Bronchial smooth muscle cell (primary cell): ENCODE measurements around the gene PAGR1. TPM values are rescaled to one million over a fixed set of nuclear protein-coding genes. Genes with fewer than 3 reads are reported as not detected.

Experiments used
- total RNA-seq: library from RNA; depleted of rRNA; stranded (reverse); fragments of >200 nt; gene quantifications from 2 replicates; pipeline ENCODE4 v1.2.1, GENCODE V29; 2014

Gene PAGR1
- 12.1 and 12.3 TPM in 2 replicates for total RNA-seq

DNA sequence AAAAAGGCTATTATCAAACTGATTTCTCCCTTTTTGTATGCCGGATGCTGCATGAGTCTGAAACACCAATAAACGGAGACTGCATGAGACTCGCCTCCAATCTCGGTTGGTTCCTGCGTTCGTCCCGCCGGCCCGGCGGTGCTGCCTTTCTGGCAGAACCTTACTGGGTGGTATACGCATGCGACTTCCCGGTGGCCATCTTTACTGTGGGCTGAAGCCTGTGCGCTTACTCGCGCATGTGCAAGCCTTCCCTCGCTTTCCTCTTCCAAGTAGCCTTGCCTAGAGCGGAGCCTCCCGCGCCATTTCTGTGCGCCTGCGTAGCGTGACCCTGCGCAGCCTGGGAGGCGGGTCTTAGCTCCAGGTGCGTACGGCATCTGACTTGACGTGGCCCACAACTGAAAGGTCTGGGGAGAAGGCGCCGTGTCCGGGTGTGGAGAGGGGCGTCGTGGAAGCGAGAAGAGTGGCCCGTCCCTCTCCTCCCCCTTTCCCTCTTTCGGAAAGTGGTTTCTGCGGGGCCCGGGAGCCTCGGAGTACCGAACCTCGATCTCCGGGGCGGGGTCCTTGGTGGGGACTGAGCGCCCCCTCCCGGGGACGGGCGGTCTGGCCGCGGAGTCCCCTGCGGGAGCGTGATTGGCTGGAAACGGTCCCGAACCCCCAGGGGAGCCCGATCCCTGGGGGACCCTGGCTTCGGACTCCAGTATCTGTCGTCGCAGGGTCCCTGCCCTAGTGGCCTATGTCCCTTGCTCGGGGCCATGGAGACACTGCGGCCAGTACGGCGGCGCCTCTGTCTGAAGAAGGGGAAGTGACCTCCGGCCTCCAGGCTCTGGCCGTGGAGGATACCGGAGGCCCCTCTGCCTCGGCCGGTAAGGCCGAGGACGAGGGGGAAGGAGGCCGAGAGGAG lies at the start of gene PAGR1:
Gene PAGR1, plus strand, starts transcription at position 360 of the 901 bp plus-strand sequence. Its CDS starts 374 bp downstream, at position 734.

DNA sequence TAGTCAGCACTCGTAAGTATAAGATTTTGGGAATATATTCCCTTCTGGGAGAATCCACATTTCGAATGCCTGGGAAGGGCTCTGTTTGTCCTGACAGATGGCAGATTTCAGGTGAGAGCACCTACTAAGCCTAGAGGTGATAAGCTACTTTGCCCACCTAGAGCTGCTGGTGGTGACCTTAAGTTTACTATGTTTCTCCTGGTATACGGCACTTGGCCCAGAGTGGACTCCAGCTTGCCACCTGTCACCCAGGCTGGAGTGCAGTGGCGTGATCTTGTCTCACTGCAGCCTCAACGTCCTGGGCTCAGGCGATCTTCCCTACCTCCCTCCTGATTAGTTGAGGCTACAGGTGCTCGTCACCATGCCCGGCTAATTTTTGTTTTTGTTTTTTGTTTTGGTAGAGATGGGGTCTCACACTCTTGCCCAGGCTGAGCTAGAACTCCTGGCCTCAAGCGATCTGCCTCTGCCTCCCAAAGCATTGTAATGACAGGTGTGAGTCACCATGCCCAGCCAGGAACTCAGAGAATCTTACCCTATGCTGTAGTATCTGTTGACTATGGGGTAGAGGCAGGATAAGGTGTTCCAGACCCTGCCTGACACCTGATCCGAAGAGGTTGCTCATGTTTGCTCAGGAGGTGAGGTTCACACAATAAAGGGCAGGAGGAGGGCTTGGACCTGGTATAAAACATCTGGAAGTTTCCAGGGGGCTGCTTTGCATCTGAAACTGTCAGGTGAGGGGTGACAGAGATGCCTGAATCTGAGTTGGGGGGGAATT lies 38.2 kb upstream of the PAGR1 start, which contains the start of gene ZG16:
Gene ZG16, plus strand, starts transcription at position 681 of the 775 bp plus-strand sequence. CDS start 1,011 bp downstream, outside the sequence.

DNA sequence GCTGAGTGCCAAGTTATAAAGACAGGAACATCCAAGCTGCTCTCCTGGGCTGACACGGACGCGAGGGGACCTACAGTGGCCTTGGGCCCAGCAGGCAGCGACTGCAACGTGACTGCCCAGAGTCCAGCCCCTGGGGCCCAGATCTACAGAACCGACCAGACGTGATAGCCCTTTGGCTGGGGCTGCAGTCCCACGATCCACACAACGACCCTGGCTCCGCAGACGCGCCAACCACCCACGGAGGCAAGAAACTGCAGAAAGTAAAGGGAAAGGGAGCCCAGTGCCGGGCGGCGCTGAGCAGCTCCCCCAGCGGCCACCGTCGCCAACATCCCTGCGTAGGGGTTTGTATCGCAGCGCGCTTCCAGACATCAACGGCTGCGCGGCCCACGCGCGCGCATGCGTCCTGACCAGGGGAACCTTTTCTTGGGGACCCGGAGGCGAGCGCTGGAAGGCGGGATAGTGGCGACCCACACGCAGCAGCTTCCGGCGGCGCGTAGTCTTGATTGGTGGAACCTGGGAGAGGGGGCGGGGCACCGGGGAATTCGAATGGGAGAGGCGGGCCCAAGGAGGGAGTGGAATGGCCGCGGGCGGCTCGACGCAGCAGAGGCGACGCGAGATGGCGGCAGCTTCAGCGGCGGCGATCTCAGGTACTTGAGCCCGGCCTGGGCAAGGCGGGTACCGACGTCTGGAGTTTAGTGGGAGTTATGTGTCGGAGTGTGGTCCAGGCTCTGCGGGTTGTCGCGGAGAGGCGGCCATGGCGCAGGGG lies 25.6 kb upstream of the PAGR1 start, which contains the start of gene KIF22:
Gene KIF22, plus strand, starts transcription at position 569 of the 766 bp plus-strand sequence. Its CDS starts 9 bp downstream, at position 578.

DNA sequence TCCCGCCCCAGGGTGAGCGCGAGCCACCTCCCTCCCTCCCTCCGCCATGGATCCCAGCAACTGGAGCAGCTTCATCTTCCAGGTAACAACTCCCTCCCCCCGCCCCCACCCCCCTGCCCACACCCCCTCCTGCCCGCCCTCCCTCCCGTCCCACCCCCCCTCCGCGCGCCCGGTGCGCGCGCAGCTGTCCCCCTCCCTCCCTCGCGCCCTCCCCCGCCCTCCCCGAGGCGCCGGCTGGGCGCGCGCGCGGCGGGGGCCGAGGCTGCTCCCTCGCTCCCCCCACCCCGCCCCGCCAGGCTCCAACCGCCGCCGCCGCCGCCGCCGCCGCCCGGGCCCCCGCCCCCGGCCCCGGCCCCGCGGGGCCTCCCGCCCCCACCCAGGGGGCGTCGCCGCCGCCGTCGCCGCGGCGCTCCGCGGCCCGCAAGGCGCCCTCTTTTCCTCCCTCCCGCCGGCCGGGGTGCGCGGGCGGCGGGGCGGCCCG lies 9.8 kb upstream of the PAGR1 start, which contains the start of gene MAZ:
Gene MAZ, plus strand, starts transcription at position 431 of the 481 bp plus-strand sequence. CDS start 173 bp downstream, outside the sequence.

DNA sequence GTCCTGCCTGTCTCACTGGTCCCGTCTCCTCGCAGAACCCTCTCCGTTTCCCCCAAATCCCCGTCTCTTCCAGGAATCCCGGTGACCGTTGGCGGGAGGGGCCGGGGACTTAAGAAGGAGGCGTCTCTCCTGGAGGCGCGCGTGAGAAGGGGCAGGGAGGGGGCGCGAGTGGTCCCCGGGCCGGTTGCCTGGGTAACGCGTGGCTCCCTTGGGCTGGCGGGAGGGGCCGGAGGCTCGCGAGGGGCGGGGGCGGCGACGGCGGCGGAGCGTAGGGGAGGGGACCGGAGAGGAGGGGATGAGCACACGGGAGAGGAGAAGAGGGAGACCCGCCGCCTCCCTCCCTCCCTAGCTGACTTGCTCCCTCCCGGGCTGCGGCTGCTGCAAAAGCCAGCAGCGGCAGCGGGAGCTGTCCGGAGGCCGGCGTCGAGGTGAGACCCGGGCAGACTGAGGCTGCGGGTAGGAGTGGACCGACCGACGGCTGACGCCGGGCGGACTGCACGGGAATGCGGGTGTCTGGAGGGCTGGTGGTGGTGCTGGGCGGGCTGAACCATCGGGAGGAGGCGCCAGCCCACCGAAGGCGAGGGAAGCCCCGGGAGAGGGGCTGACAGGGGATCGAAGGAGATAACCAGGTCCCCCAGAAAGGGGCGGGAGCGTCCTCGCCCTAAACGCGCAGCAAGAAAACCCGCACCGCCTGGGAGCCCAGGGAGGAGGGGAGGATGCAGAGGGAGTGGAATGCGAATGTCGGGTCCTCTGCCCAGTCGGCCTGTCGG lies 3.9 kb upstream of the PAGR1 start, which contains the start of gene PRRT2:
Gene PRRT2, plus strand, starts transcription at position 298 of the 770 bp plus-strand sequence. CDS start 862 bp downstream, outside the sequence.

DNA sequence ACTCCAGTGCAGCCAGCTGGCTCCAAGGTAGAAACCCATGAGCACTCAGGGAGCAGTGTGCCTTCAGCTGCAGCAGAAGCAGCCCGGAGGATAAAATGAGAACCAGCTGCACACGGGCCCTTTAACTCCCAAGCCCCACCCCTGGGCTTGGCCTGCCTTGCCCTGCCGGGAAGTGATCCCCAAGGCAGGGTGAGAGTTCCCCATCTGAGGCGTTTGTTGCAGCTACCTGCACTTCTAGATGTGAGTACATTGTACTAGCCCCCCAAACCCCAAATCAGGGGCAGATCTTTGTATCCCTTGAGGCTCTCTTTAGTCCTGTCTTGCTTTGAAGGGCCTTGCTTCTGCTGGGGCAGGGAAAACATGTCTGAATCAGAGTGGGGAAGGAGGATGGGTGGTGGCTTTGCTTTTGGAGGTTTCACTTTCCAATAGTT lies 4.3 kb downstream of the PAGR1 start, which contains the start of gene MVP:
Gene MVP, plus strand, starts transcription at position 192 of the 431 bp plus-strand sequence. CDS start 10,088 bp downstream, outside the sequence.

DNA sequence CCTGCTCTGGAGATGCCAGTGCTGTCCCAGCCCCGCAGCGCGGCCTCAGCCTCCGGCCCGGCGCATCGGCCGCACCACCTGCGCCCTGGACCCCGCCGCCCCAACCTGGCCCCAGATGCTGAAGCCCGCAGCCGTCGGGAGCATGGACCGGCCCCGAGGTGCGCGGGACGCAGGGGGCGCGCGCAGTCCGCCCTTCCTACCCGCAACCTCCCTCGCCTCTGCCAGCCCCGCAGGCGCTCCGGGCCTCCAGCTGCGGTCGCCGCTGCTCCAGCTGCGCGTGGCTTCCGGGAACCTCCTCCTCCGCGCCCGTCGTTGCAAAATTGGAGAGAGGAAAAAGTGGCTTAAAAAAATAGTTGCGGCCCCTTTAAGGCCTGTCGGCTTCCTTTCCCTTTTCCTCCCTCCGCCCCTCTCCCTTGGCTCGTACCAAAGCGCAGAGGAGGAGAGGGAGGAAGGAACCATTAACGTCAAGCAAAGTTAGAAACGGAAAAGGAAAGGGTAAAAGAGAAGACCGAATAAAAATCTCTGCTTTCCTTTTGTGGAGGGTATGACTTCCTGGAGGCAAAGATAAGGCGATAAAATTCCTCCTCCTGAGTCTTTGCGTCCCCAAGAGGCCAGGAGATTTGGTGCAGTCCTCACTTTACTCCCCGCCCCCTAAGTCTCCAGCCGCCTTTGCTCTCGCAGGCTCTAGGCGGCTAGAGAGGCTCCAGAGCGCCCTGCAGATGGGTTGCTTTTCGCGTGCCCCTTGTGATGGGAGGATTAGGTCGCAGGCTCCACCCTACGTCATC lies 47.1 kb downstream of the PAGR1 start, which contains the start of gene CDIPT:
Gene CDIPT, minus strand, starts transcription at position 343 of the 785 bp plus-strand sequence. CDS start 369 bp downstream, outside the sequence.

Other genes starting within 250 kb of the PAGR1 start
- gene SPN, start 152.9 kb upstream of the PAGR1 start, total RNA-seq, result under 0.01 TPM in 1 of 2 replicates, not detected in the other
- 26.4 and 41.6 TPM in 2 replicates for gene QPRT, start 137.0 kb upstream of the PAGR1 start, total RNA-seq
- gene C16orf54, start 70.2 kb upstream of the PAGR1 start, total RNA-seq, result not detected in 2 replicates
- not detected in 2 replicates for gene ZG16, start 37.9 kb upstream of the PAGR1 start, total RNA-seq
- gene KIF22, start 25.4 kb upstream of the PAGR1 start, total RNA-seq, result 6.5 and 14.3 TPM in 2 replicates
- gene MAZ, start 9.6 kb upstream of the PAGR1 start, total RNA-seq, result 127 and 202 TPM in 2 replicates
- gene PRRT2, start 4.0 kb upstream of the PAGR1 start, total RNA-seq, result 1.9 and 4.4 TPM in 2 replicates
- 549 and 610 TPM in 2 replicates for gene MVP, start 4.3 kb downstream of the PAGR1 start, total RNA-seq
- 63.4 and 86.9 TPM in 2 replicates for gene CDIPT, start 47.1 kb downstream of the PAGR1 start, total RNA-seq
- gene SEZ6L2, start 83.4 kb downstream of the PAGR1 start, total RNA-seq, result 5.5 and 7.5 TPM in 2 replicates
- gene ASPHD1, start 84.3 kb downstream of the PAGR1 start, total RNA-seq, result 2.1 and 6.8 TPM in 2 replicates
- gene KCTD13, start 110.1 kb downstream of the PAGR1 start, total RNA-seq, result 3.9 and 5.0 TPM in 2 replicates
- gene TMEM219, start 145.9 kb downstream of the PAGR1 start, total RNA-seq, result 57.5 and 67.9 TPM in 2 replicates
- gene TAOK2, start 157.7 kb downstream of the PAGR1 start, total RNA-seq, result 41.3 and 46.7 TPM in 2 replicates
- 6.6 and 7.6 TPM in 2 replicates for gene HIRIP3, start 179.5 kb downstream of the PAGR1 start, total RNA-seq
- 11.9 and 13.1 TPM in 2 replicates for gene INO80E, start 180.1 kb downstream of the PAGR1 start, total RNA-seq
- gene DOC2A, start 194.9 kb downstream of the PAGR1 start, total RNA-seq, result 0.16 and 0.34 TPM in 2 replicates
- not detected in 2 replicates for gene C16orf92, start 207.0 kb downstream of the PAGR1 start, total RNA-seq
- gene TLCD3B, start 215.1 kb downstream of the PAGR1 start, total RNA-seq, result not detected in 2 replicates
- 263 and 375 TPM in 2 replicates for gene ALDOA, start 249.6 kb downstream of the PAGR1 start, total RNA-seq